GM23248 (cell line): ENCODE measurements around the gene PRRX1. TPM values are rescaled to one million over a fixed set of nuclear protein-coding genes. Genes with fewer than 3 reads are reported as not detected.

ENCODE experiments used
- DNase-seq: peaks from one replicate; pipeline ENCODE4 v3.0.0-alpha.2; 2015
- H2AFZ ChIP-seq: fragments of 200-600 bp; sonication (generic); 2 replicates; pipeline ENCODE4 v1.6.1; 2016; ENCODE audit warnings: antibody characterized with exemption
- H3F3A ChIP-seq: fragments of 200-600 bp; sonication (generic); 2 replicates; pipeline ENCODE4 v1.6.1; 2016; ENCODE audit warnings: mild to moderate bottlenecking, antibody characterized with exemption, mixed run types; ENCODE audit not compliant: insufficient read depth
- H3K27ac ChIP-seq: fragments of 200-600 bp; sonication (generic); 2 replicates; pipeline ENCODE4 v1.5.1; 2016; ENCODE audit warnings: mild to moderate bottlenecking
- H3K27me3 ChIP-seq: fragments of 200-600 bp; sonication (generic); replicated peaks from 2 replicates; pipeline ENCODE4 v1.6.1; 2016; ENCODE audit warnings: mild to moderate bottlenecking; ENCODE audit not compliant: insufficient read depth
- H3K36me3 ChIP-seq: fragments of 200-600 bp; sonication (generic); 2 replicates; pipeline ENCODE4 v1.6.1; 2016; ENCODE audit warnings: low read depth, mild to moderate bottlenecking
- H3K4me1 ChIP-seq: fragments of 200-600 bp; sonication (generic); 2 replicates; pipeline ENCODE4 v1.6.1; 2016; ENCODE audit warnings: mild to moderate bottlenecking; ENCODE audit not compliant: insufficient read depth
- H3K4me2 ChIP-seq: fragments of 200-600 bp; sonication (generic); one replicate; pipeline ENCODE4 v1.6.1; 2016; ENCODE audit warnings: mild to moderate bottlenecking; ENCODE audit not compliant: unreplicated experiment
- H3K4me3 ChIP-seq: fragments of 200-600 bp; sonication (generic); 2 replicates; pipeline ENCODE4 v1.5.1; 2016; ENCODE audit warnings: mild to moderate bottlenecking
- H3K79me2 ChIP-seq: fragments of 200-600 bp; sonication (generic); 2 replicates; pipeline ENCODE4 v1.6.1; 2016; ENCODE audit warnings: mild to moderate bottlenecking; ENCODE audit not compliant: insufficient read depth
- H3K9ac ChIP-seq: fragments of 200-600 bp; sonication (generic); 2 replicates; pipeline ENCODE4 v1.6.1; 2016; ENCODE audit warnings: mild to moderate bottlenecking
- H3K9me2 ChIP-seq: fragments of 200-600 bp; sonication (generic); 2 replicates; pipeline ENCODE4 v1.6.1; 2016; ENCODE audit warnings: mixed run types, mild to moderate bottlenecking, moderate library complexity; ENCODE audit not compliant: insufficient read depth
- H3K9me3 ChIP-seq: fragments of 200-600 bp; sonication (generic); one replicate; pipeline ENCODE4 v1.6.1; 2017; ENCODE audit warnings: low read depth
- H4K20me1 ChIP-seq: fragments of 200-600 bp; sonication (generic); 2 replicates; pipeline ENCODE4 v1.6.0; 2016; ENCODE audit not compliant: insufficient read depth
- EZH2 ChIP-seq: fragments of 200-600 bp; sonication (generic); IDR thresholded peaks from 2 replicates; pipeline ENCODE4 v1.6.1; 2018; ENCODE audit warnings: antibody characterized with exemption, mild to moderate bottlenecking; ENCODE audit not compliant: insufficient read depth, poor library complexity, severe bottlenecking
- EZH2phosphoT487 ChIP-seq: fragments of 200-600 bp; sonication (generic); IDR thresholded peaks from 2 replicates; pipeline ENCODE4 v1.6.1; 2018; ENCODE audit warnings: antibody characterized with exemption, moderate library complexity, mild to moderate bottlenecking, low read depth; ENCODE audit not compliant: insufficient read depth
- WGBS, 2 experiments: methylation state at CpG; one replicate each; pipeline ENCODE4 v1.1.6; 2015 to 2017; ENCODE audit warnings: low lambda C conversion rate in 2 of 2, low coverage in 1 of 2; ENCODE audit errors: missing lambda C conversion rate in 2 of 2; 5-methylcytosine and 5-hydroxymethylcytosine counted together
- in situ Hi-C: fragments of 300-500 bp; cut with MboI; formaldehyde crosslinking; loops from 2 replicates; pipeline ENCODE4 v1.15.0; 2020
- polyA plus RNA-seq: library from polyadenylated mRNA; unstranded; fragments of >200 nt; fragmentation: Nextera tagmentation; extraction: Ambion mirVana; gene quantifications from 2 replicates; pipeline ENCODE4 v1.2.1, GENCODE V29; 2016
- total RNA-seq: library from RNA; depleted of rRNA; stranded (reverse); fragments of >200 nt; shearing (Covaris generic); gene quantifications from 2 replicates; pipeline ENCODE4 v1.2.3, GENCODE V29; 2014

The PRRX1 gene
- total and polyA plus RNA-seq, 2 experiments from 2014 or later = 40.1 to 191 TPM

- H3K9me2 ChIP-seq = no peaks in the 10 kb centered on the region
- in situ Hi-C loops = loop anchor here (5.0 to 10.0 kb wide), 3 partner anchors 72 to 645 kb away; partner anchors contain the start of gene GORAB
- TF ChIP-seq EZH2 = no peak
- H3K4me1 ChIP-seq = no peaks in the 10 kb centered on the region; the same call in 1 of the 2 replicates
- peaks cover 24% of the 10 kb centered on the region for H3K79me2 ChIP-seq
- H3K4me2 ChIP-seq = peak overlapping the region; percentile 99
- H3K27me3 ChIP-seq = no peaks in the 10 kb centered on the region
- H3K4me3 ChIP-seq = no peak overlapping the region
- DNase-seq = peak; percentile 58
- no peaks in the 10 kb centered on the region for H4K20me1 ChIP-seq
- peak overlapping the region; percentile 37; the same call in 1 of the 2 replicates for H3K27ac ChIP-seq
- WGBS, 2 experiments = 69 to 72% methylated on average over 13 of the region's 13 CpGs
- no peaks in the 10 kb centered on the region for H3K9me3 ChIP-seq
- no peaks in the 10 kb centered on the region for H3K36me3 ChIP-seq
- H2AFZ ChIP-seq = peak overlapping the region; percentile 76
- H3K9ac ChIP-seq = peak overlapping the region; percentile 67
- H3F3A ChIP-seq = peaks cover 7% of the 10 kb centered on the region; the same call in 1 of the 2 replicates
Measured at GRCh38 chr1:170659399-170660035, 4.4 kb upstream of the PRRX1 start.

DNA sequence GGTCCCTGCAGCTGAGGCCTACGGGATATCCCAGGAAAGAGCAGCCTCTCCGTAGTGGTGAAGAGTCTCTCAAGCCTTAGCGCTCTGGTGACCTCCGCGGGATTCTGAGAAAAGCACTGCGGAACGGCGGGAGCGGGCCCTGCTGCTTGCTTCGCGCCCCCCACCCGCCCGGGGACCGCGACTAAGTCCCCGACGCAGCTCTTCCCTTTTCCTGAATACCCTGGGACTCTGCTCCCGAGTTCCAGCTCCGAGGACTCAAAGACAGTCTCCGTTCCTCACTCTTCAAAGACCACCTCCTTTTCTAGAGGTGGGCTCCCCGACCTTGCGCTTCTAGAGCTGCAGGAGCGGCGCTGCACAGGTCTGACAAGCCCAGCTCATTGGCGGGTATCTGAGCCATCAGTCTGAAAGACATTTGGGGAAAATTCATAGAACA lies 3.6 kb upstream of the PRRX1 start:
- WGBS, 2 experiments = 36 to 54% methylated on average over 12 to 25 of the region's 25 CpGs
- no peaks in the 10 kb centered on the region for H3K9me3 ChIP-seq
- peaks cover 31% of the 10 kb centered on the region for H3K79me2 ChIP-seq
- peak overlapping the region; percentile 99 for H3K4me2 ChIP-seq
- H3F3A ChIP-seq = peaks cover 9% of the 10 kb centered on the region
- no peaks in the 10 kb centered on the region for H3K27me3 ChIP-seq
- peak overlapping the region; percentile 67 for H3K9ac ChIP-seq
- H4K20me1 ChIP-seq = no peaks in the 10 kb centered on the region
- in situ Hi-C loops = loop anchor here (5.0 to 10.0 kb wide), 3 partner anchors 73 to 645 kb away; partner anchors contain the start of gene GORAB
- H2AFZ ChIP-seq = peak overlapping the region; percentile 76
- no peaks in the 10 kb centered on the region for H3K36me3 ChIP-seq
- TF ChIP-seq EZH2phosphoT487 = no peak
- no peak for TF ChIP-seq EZH2
- no peaks in the 10 kb centered on the region for H3K9me2 ChIP-seq
- DNase-seq = peak; percentile 67
- H3K27ac ChIP-seq = peak overlapping the region; percentile 37
- H3K4me3 ChIP-seq = peak overlapping the region; percentile 22
- no peaks in the 10 kb centered on the region; the same call in 1 of the 2 replicates for H3K4me1 ChIP-seq

DNA sequence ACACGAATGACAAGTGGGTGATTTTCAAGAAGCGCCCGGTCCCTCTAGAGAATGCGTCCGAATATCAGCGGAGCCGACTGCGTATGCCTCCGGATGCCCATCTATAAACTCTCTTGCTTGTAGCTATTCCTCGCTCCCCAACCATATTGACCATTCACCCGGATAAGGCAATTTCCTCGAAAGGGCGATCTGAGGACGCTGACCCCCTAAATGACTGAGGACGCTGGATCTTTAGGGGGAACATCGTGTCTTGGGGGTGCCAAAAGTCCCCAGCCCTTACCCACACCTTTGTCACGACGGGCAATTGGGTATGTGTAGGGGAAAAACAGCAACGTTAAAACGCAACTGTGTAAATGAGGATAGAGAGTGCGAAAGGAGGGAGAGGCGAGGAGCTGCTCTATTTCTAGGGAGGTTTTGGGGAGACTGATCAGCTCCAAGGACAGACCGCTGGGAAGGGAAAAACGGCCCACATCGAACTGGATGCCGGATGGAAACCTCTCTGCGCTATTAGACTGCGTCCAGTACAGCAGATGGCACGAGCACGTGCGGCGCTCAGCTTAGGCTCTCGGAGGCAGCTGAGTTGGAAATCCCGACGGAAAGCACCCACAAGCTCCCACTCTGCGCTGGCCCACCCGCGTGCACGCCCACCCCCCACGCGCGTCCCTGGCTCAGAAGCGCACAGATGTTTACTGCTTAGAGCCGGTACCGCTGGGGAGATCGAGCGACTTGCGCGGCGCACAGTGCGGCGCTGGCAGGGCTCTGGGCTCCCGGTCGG lies 2.9 kb upstream of the PRRX1 start:
- Histone ChIP-seq H3K27ac (peak overlapping the region; percentile 97), H3K9me3 (no peaks in the 10 kb centered on the region), H3K4me2 (peak overlapping the region; percentile 99), H3K27me3 (no peaks in the 10 kb centered on the region), H3K9me2 (no peaks in the 10 kb centered on the region), H3K79me2 (peaks cover 39% of the 10 kb centered on the region), H3K4me3 (peak overlapping the region; percentile 96), H3K4me1 (no peaks in the 10 kb centered on the region; the same call in 1 of the 2 replicates), H3F3A (peaks cover 17% of the 10 kb centered on the region), H3K9ac (peak overlapping the region; percentile 99), H2AFZ (peak overlapping the region; percentile 67), H3K36me3 (no peaks in the 10 kb centered on the region), H4K20me1 (no peaks in the 10 kb centered on the region)
- DNase-seq = peak; percentile 72
- in situ Hi-C loops = loop anchor here (5.0 to 10.0 kb wide), 3 partner anchors 74 to 646 kb away; partner anchors contain the start of gene GORAB
- TF ChIP-seq EZH2phosphoT487 = no peak
- no peak for TF ChIP-seq EZH2
- 23 to 26% methylated on average over 54 of the region's 54 CpGs for WGBS, 2 experiments

DNA sequence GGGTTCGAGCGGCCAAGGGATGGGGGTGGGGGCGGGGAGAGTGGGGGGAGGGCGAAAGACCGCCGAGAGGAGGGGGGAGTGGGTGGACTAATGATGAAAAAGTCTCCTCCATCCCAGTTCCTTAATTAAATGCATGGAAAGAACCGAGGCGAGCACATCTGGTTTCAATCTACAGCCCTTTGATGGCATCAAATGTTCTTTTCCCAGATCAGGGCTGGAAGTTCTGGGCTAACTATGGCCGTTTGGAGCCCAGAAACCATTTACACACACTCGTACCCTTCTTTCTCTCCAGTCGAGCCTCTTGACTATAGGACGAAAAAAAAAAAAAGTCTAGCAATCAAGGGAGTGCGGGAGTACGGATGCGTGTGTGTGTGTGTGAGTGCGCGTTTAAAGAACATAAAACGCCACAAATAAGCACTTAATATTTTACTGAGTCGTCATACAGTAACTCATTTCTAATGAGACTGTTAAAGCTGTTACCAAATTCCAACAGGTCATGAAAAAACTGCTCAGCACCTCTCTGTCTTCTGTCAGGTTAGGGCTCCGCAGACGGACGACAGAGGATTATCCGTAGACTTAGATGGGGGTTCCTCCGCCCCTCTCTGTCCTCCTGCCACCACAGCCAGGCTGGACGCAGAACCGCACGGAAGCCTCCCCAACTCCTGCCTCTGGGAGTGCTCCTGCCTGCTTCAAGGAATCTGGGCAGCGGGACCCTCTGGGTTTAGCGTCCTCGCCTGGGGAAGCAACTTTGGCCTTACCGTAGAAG lies 2.1 kb upstream of the PRRX1 start:
- Histone ChIP-seq H2AFZ (peak overlapping the region; percentile 67), H3F3A (peaks cover 22% of the 10 kb centered on the region), H3K27ac (peak overlapping the region; percentile 97), H3K9ac (peak overlapping the region; percentile 99), H3K4me3 (peak overlapping the region; percentile 96), H3K9me2 (no peaks in the 10 kb centered on the region), H3K4me2 (peak overlapping the region; percentile 99), H4K20me1 (no peaks in the 10 kb centered on the region), H3K4me1 (peaks cover 1% of the 10 kb centered on the region; the same call in 1 of the 2 replicates), H3K9me3 (no peaks in the 10 kb centered on the region), H3K79me2 (peaks cover 47% of the 10 kb centered on the region), H3K27me3 (no peaks in the 10 kb centered on the region), H3K36me3 (no peaks in the 10 kb centered on the region)
- WGBS, 2 experiments = 1% methylated on average over 29 to 31 of the region's 31 CpGs
- in situ Hi-C loops = loop anchor here (5.0 to 10.0 kb wide), 3 partner anchors 75 to 647 kb away; partner anchors contain the start of gene GORAB
- DNase-seq = peak; percentile 78
- TF ChIP-seq EZH2 = no peak
- TF ChIP-seq EZH2phosphoT487 = 0 out of 2 replicates have a peak, but pooled peaks have one; percentile 55
